Activated CD8-positive, alpha-beta memory T cell treated with anti-CD3 and anti-CD28 coated beads, Interleukin-2, amount 50 U/mL, for 48 hours (primary cell): ENCODE data around the gene ACSF2.

ENCODE experiments used
- DNase-seq: peaks from one replicate; pipeline ENCODE4 v3.0.0-alpha.2; 2020

ACSF2 gene

GRCh38 chr17:50479522-50480141, 53.6 kb downstream of the ACSF2 start:
- peak; percentile 78 for DNase-seq

GRCh38 chr17:50480142-50480764, 54.2 kb downstream of the ACSF2 start:
- DNase-seq: no peak

- DNase-seq: no peak
Observed at GRCh38 chr17:50480854-50481490, 55.0 kb downstream of the ACSF2 start.

- DNase-seq: no peak
Observed at GRCh38 chr17:50481648-50482047, 55.6 kb downstream of the ACSF2 start.

- DNase-seq: no peak
Observed at GRCh38 chr17:50482110-50482509, 56.1 kb downstream of the ACSF2 start.

- peak; percentile 92 for DNase-seq
Observed at GRCh38 chr17:50482516-50482915, 56.5 kb downstream of the ACSF2 start.

- DNase-seq: no peak
Observed at GRCh38 chr17:50483266-50483665, 57.2 kb downstream of the ACSF2 start.

- DNase-seq: no peak
Observed at GRCh38 chr17:50484386-50485155, 58.6 kb downstream of the ACSF2 start.

- DNase-seq: no peak
Observed at GRCh38 chr17:50487213-50488096, 61.4 kb downstream of the ACSF2 start.

- no peak for DNase-seq
Observed at GRCh38 chr17:50488880-50489279, 62.9 kb downstream of the ACSF2 start.

- no peak for DNase-seq
Observed at GRCh38 chr17:50491505-50491904, 65.5 kb downstream of the ACSF2 start.

- DNase-seq: no peak
Observed at GRCh38 chr17:50492214-50492613, 66.2 kb downstream of the ACSF2 start.

- no peak for DNase-seq
Observed at GRCh38 chr17:50493744-50494143, 67.7 kb downstream of the ACSF2 start.

GRCh38 chr17:50495217-50495823, 69.3 kb downstream of the ACSF2 start:
- DNase-seq: no peak

GRCh38 chr17:50495918-50496317, 69.9 kb downstream of the ACSF2 start:
- DNase-seq: no peak

- DNase-seq: no peak
Observed at GRCh38 chr17:50498021-50498874, 72.2 kb downstream of the ACSF2 start.

- DNase-seq: no peak
Observed at GRCh38 chr17:50499270-50499669, 73.3 kb downstream of the ACSF2 start.

GRCh38 chr17:50499721-50500120, 73.7 kb downstream of the ACSF2 start:
- no peak for DNase-seq

- DNase-seq: no peak
Observed at GRCh38 chr17:50501054-50501453, 75.0 kb downstream of the ACSF2 start.

GRCh38 chr17:50502301-50502990, 76.4 kb downstream of the ACSF2 start:
- DNase-seq: no peak
